Testis (tissue), 3 donors: ENCODE results near the gene ICE2. TPM values are rescaled to one million over a fixed set of nuclear protein-coding genes. Genes with fewer than 3 reads are reported as not detected.

Experiments used
- DNase-seq: peaks from one replicate; pipeline ENCODE4 v3.0.0-alpha.2; 2019
- H3K27ac ChIP-seq, 2 donors: fragments of 200-600 bp; sonication (generic); one replicate each; pipeline ENCODE4 v1.5.1; 2019
- H3K27me3 ChIP-seq: fragments of 200-600 bp; sonication (generic); one replicate; pipeline ENCODE4 v1.5.1; 2019
- H3K36me3 ChIP-seq: fragments of 200-600 bp; sonication (generic); one replicate; pipeline ENCODE4 v1.5.1; 2017; ENCODE audit warnings: low read depth; ENCODE audit errors: missing control alignments
- H3K4me1 ChIP-seq: fragments of 200-600 bp; sonication (generic); one replicate; pipeline ENCODE4 v1.5.1; 2019
- H3K4me3 ChIP-seq, 2 donors: fragments of 200-600 bp; sonication (generic); one replicate each; pipeline ENCODE4 v1.5.1; 2017 to 2019
- H3K9me3 ChIP-seq: fragments of 200-600 bp; sonication (generic); one replicate; pipeline ENCODE4 v1.5.1; 2017
- CTCF ChIP-seq, 3 experiments: fragments of 450-650 bp in 2 of 3; fragments of 200-600 bp in 1 of 3; sonication (generic) in 1 of 3; IDR thresholded peaks; one replicate each; pipeline ENCODE4 v1.5.1; 2016 to 2019; ENCODE audit warnings: antibody characterized with exemption in 3 of 3, mild to moderate bottlenecking in 2 of 3, moderate library complexity in 1 of 3
- POLR2A ChIP-seq: fragments of 450-650 bp; IDR thresholded peaks from one replicate; pipeline ENCODE4 v1.6.1; 2017; ENCODE audit warnings: antibody characterized with exemption, mild to moderate bottlenecking, moderate library complexity
- WGBS, 2 donors: methylation state at CpG; one replicate each; pipeline ENCODE4 v1.1.5; 2018; 5-methylcytosine and 5-hydroxymethylcytosine counted together
- intact Hi-C: fragments of 100-400 bp; cut with DNase I; formaldehyde crosslinking; loops from one replicate; pipeline ENCODE4 v1.15.1; 2023; ENCODE audit warnings: low total_unique reads
- polyA plus RNA-seq: library from polyadenylated mRNA; stranded (reverse); fragments of 350-450 nt; fragmentation: Illumina TruSeq; extraction: RNeasy Lipid Tissue Mini Kit (QIAGEN cat#74804); gene quantifications from one replicate; pipeline ENCODE4 v1.2.3, GENCODE V29; 2014; ENCODE audit warnings: low read depth, low replicate concordance; ENCODE audit not compliant: insufficient read depth
- total RNA-seq, 2 donors: library from RNA; depleted of rRNA; stranded (reverse); fragments of >200 nt; gene quantifications; one replicate each; pipeline ENCODE4 v1.2.3, GENCODE V29; 2016

The ICE2 gene
- total and polyA plus RNA-seq, 3 donors from 2014 or later = 24.3 to 48.3 (median 44.6) TPM

- intact Hi-C loops = no loop called here
Measured at GRCh38 chr15:60485365-60486055, 6.6 kb upstream of the ICE2 start.

GRCh38 chr15:60483042-60483441, 4.1 kb upstream of the ICE2 start:
- DNase-seq = no peak
- no peaks in the 10 kb centered on the region for H3K36me3 ChIP-seq
- TF ChIP-seq POLR2A (no peak), CTCF (IDR thresholded peaks at IDR 0.05) (no peak)
- no peak overlapping the region for H3K27ac ChIP-seq
- 95 to 98% methylated on average over 3 of the region's 3 CpGs for WGBS, 2 donors
- intact Hi-C loops = no loop called here
- H3K4me1 ChIP-seq = peaks cover 10% of the 10 kb centered on the region
- no peaks in the 10 kb centered on the region for H3K27me3 ChIP-seq
- H3K9me3 ChIP-seq = no peaks in the 10 kb centered on the region
- H3K4me3 ChIP-seq = no peak overlapping the region

More at GRCh38 chr15:60485365-60486055, 6.6 kb upstream of the ICE2 start:
- no peak for DNase-seq
- Histone ChIP-seq H3K4me3 (no peak overlapping the region), H3K36me3 (no peaks in the 10 kb centered on the region), H3K9me3 (no peaks in the 10 kb centered on the region), H3K27me3 (no peaks in the 10 kb centered on the region), H3K27ac (no peak overlapping the region), H3K4me1 (no peaks in the 10 kb centered on the region)
- TF ChIP-seq CTCF (IDR thresholded peaks at IDR 0.05) (no peak), POLR2A (no peak)
- 83 to 88% methylated on average over 6 of the region's 6 CpGs for WGBS, 2 donors

- H3K27ac ChIP-seq = no peak overlapping the region
- 90 to 97% methylated on average over 3 of the region's 3 CpGs for WGBS, 2 donors
- H3K36me3 ChIP-seq = no peaks in the 10 kb centered on the region
- no peaks in the 10 kb centered on the region for H3K9me3 ChIP-seq
- DNase-seq = no peak
- H3K4me1 ChIP-seq = peaks cover 15% of the 10 kb centered on the region
- intact Hi-C loops = no loop called here
- H3K4me3 ChIP-seq = no peak overlapping the region
- H3K27me3 ChIP-seq = no peaks in the 10 kb centered on the region
- no peak for TF ChIP-seq CTCF (IDR thresholded peaks at IDR 0.05)
Measured at GRCh38 chr15:60480888-60481287, 1.9 kb upstream of the ICE2 start.

GRCh38 chr15:60480149-60480548, 1.2 kb upstream of the ICE2 start:
- WGBS, 2 donors = 67 to 93% methylated on average over 1 of the region's 1 CpG
- intact Hi-C loops = no loop called here
- TF ChIP-seq CTCF (IDR thresholded peaks at IDR 0.05) (no peak), POLR2A (no peak)
- DNase-seq = no peak
- Histone ChIP-seq H3K4me3 (no peak overlapping the region), H3K36me3 (no peaks in the 10 kb centered on the region), H3K27me3 (no peaks in the 10 kb centered on the region), H3K9me3 (no peaks in the 10 kb centered on the region), H3K27ac (no peak overlapping the region), H3K4me1 (peaks cover 15% of the 10 kb centered on the region)
